ENCODE data around the gene PTPRS. TPM values are rescaled to one million over a fixed set of nuclear protein-coding genes. Genes with fewer than 3 reads are reported as not detected.

Gene PTPRS
- total and polyA plus RNA-seq, 2 of the 8 experiments (the other 6 are each of a cell fraction or from before 2014, with no cell fraction given): 96.8 to 223 TPM

GRCh38 chr19:5380215-5380919, 39.8 kb upstream of the PTPRS start (continued):
- TF ChIP-seq, protein P1, sequence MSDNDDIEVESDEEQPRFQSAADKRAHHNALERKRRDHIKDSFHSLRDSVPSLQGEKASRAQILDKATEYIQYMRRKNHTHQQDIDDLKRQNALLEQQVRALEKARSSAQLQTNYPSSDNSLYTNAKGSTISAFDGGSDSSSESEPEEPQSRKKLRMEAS (IDR thresholded peaks at IDR 0.05): no peak

Measured in H1 (cell line).